ELR (cell line): ENCODE measurements around the gene ABCG4.

Source experiments
- DNase-seq: peaks from one replicate; pipeline ENCODE4 v3.0.0-alpha.2; 2015; ENCODE audit warnings: low read depth

ABCG4 gene

GRCh38 chr11:119206511-119207414, 57.9 kb downstream of the ABCG4 start:
- DNase-seq, result peak; percentile 47

- DNase-seq, result no peak
Observed at GRCh38 chr11:119207415-119207960, 58.6 kb downstream of the ABCG4 start.

- DNase-seq, result no peak
Observed at GRCh38 chr11:119209186-119209585, 60.3 kb downstream of the ABCG4 start.

GRCh38 chr11:119210050-119210449, 61.2 kb downstream of the ABCG4 start:
- no peak for DNase-seq
